Measurements from ENCODE around the gene ABCA1.

The ABCA1 gene

DNA sequence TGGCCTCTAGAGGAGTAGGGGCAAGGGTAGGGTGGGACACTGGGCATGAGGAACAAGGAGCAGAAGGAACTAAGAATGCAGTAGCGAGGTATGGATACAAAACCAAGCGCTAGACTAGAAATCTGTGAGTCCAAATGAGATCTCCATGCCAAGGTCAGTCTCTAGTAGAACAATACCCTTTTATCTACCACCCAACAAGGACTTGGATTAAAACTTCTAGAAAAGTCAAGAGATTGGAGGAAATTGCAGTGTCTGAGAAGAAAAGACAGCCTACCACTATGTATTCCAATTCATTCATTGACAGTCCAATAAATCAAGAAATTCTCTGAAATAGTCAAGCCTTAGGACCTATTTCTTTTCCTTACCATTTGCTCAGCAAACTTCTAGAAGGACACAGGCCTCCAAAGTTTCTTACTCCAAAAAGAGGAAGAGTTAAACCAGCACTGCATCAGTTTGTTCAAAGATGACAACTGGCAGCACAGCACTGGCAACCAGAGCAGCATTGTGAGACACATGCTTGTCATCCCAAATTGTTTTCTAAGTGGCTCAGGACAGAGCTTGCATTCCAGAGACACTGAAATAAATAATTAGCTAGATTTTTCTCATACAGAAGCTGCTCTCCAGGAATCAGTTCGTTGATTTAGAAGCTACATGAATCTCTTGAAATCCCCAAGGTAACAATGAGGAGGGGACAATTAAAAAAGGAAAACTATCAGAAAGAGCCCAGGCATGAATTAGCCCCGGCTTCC, 22.6 kb downstream of the ABCA1 start:
- Histone ChIP-seq H3K27ac (ENCODE audit: low read length) (no peak overlapping the region), H2AFZ (ENCODE audit: low read depth, low read length) (no peak overlapping the region), H3K4me2 (ENCODE audit: insufficient read depth, low read length) (no peak overlapping the region), H3K79me2 (ENCODE audit: insufficient read depth, low read length) (no peaks in the 10 kb centered on the region), H3K4me1 (ENCODE audit: insufficient read depth, low read length) (peaks cover 4% of the 10 kb centered on the region; the same call in 1 of the 2 replicates), H3K27me3 (ENCODE audit: insufficient read depth, low read length, poor library complexity) (peaks cover 4% of the 10 kb centered on the region), H3K36me3 (ENCODE audit: insufficient read depth, low read length) (no peaks in the 10 kb centered on the region), H3K9me3 (ENCODE audit: insufficient read depth, low read length, severe bottlenecking) (no peaks in the 10 kb centered on the region), H3K4me3 (ENCODE audit: low read depth in 1 of 2, low read length in 2 of 2) (no peak overlapping the region), H3K9ac (ENCODE audit: low read depth, low read length) (no peak overlapping the region), H4K20me1 (ENCODE audit: insufficient read depth, low read length) (no peaks in the 10 kb centered on the region)
- TF ChIP-seq EZH2 (IDR thresholded peaks at IDR 0.05; ENCODE audit: borderline replicate concordance, low read depth, low read length, severe bottlenecking): no peak
- TF ChIP-seq, protein P1, sequence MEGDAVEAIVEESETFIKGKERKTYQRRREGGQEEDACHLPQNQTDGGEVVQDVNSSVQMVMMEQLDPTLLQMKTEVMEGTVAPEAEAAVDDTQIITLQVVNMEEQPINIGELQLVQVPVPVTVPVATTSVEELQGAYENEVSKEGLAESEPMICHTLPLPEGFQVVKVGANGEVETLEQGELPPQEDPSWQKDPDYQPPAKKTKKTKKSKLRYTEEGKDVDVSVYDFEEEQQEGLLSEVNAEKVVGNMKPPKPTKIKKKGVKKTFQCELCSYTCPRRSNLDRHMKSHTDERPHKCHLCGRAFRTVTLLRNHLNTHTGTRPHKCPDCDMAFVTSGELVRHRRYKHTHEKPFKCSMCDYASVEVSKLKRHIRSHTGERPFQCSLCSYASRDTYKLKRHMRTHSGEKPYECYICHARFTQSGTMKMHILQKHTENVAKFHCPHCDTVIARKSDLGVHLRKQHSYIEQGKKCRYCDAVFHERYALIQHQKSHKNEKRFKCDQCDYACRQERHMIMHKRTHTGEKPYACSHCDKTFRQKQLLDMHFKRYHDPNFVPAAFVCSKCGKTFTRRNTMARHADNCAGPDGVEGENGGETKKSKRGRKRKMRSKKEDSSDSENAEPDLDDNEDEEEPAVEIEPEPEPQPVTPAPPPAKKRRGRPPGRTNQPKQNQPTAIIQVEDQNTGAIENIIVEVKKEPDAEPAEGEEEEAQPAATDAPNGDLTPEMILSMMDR (IDR thresholded peaks at IDR 0.05; ENCODE audit: borderline replicate concordance, extremely low read depth, low read length, poor library complexity, severe bottlenecking): no peak
- DNase-seq: no peak
- no peak for ATAC-seq (ENCODE audit: insufficient read depth, low read depth)

DNA sequence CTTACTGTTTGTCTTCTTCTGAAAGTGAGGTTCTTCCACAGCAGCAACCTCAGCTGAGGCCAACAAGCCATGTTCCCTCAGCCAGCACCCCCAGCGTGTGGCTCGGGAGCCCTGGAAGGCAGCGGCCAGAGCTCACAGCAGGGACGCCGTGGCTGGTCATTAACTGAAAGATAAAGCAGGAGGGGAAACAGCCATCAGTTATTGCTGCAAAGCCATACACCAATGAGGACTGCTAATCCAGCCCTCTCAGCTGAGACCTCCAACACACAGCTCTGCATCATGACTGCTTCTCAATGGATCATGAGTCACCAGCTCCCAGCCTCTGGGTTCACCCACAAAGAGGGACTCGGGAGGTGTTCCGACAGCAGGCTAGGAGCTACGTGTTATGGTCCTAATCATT, 24.3 kb downstream of the ABCA1 start:
- Histone ChIP-seq H3K4me2 (ENCODE audit: insufficient read depth, low read length) (no peak overlapping the region), H3K27ac (ENCODE audit: low read length) (no peak overlapping the region), H4K20me1 (ENCODE audit: insufficient read depth, low read length) (no peaks in the 10 kb centered on the region), H2AFZ (ENCODE audit: low read depth, low read length) (no peak overlapping the region), H3K9me3 (ENCODE audit: insufficient read depth, low read length, severe bottlenecking) (no peaks in the 10 kb centered on the region), H3K27me3 (ENCODE audit: insufficient read depth, low read length, poor library complexity) (peaks cover 4% of the 10 kb centered on the region), H3K36me3 (ENCODE audit: insufficient read depth, low read length) (no peaks in the 10 kb centered on the region), H3K79me2 (ENCODE audit: insufficient read depth, low read length) (no peaks in the 10 kb centered on the region), H3K9ac (ENCODE audit: low read depth, low read length) (no peak overlapping the region), H3K4me3 (ENCODE audit: low read depth in 1 of 2, low read length in 2 of 2) (no peak overlapping the region), H3K4me1 (ENCODE audit: insufficient read depth, low read length) (peaks cover 4% of the 10 kb centered on the region; the same call in 1 of the 2 replicates)
- DNase-seq (no peak), ATAC-seq (ENCODE audit: insufficient read depth, low read depth) (no peak)
- no peak for TF ChIP-seq EZH2 (IDR thresholded peaks at IDR 0.05; ENCODE audit: borderline replicate concordance, low read depth, low read length, severe bottlenecking)
- TF ChIP-seq, protein P1 (IDR thresholded peaks at IDR 0.05; ENCODE audit: borderline replicate concordance, extremely low read depth, low read length, poor library complexity, severe bottlenecking): no peak

DNA sequence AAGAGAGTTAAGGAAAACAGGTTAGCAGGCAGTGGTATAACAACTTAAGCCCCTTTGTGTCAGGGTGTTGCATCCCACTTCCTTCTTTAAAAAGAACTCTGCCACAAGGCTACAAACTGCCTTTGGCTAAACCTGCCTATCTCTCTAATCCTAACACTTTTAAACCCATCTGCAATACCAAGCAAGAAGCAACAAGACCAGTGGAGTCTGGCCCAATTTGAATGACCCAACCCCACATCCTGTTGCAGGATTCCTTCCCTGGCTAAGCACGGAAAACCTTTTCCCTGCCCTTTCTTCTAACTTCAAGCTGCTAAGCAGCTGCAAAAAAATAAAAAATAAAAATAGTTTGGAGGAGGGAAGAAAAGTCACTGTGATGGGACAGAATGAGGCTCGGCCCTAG, 27.1 kb downstream of the ABCA1 start:
- Histone ChIP-seq H3K9ac (ENCODE audit: low read depth, low read length) (no peak overlapping the region), H3K79me2 (ENCODE audit: insufficient read depth, low read length) (no peaks in the 10 kb centered on the region), H2AFZ (ENCODE audit: low read depth, low read length) (no peak overlapping the region), H3K36me3 (ENCODE audit: insufficient read depth, low read length) (no peaks in the 10 kb centered on the region), H3K4me1 (ENCODE audit: insufficient read depth, low read length) (peaks cover 4% of the 10 kb centered on the region; the same call in 1 of the 2 replicates), H3K27ac (ENCODE audit: low read length) (no peak overlapping the region), H3K4me3 (ENCODE audit: low read depth in 1 of 2, low read length in 2 of 2) (no peak overlapping the region), H3K4me2 (ENCODE audit: insufficient read depth, low read length) (no peak overlapping the region), H3K9me3 (ENCODE audit: insufficient read depth, low read length, severe bottlenecking) (no peaks in the 10 kb centered on the region), H3K27me3 (ENCODE audit: insufficient read depth, low read length, poor library complexity) (peaks cover 2% of the 10 kb centered on the region), H4K20me1 (ENCODE audit: insufficient read depth, low read length) (no peaks in the 10 kb centered on the region)
- TF ChIP-seq EZH2 (IDR thresholded peaks at IDR 0.05; ENCODE audit: borderline replicate concordance, low read depth, low read length, severe bottlenecking): no peak
- TF ChIP-seq, protein P1 (IDR thresholded peaks at IDR 0.05; ENCODE audit: borderline replicate concordance, extremely low read depth, low read length, poor library complexity, severe bottlenecking): no peak
- no peak for ATAC-seq (ENCODE audit: insufficient read depth, low read depth)
- no peak for DNase-seq

Measured in DND-41 (cell line).